Measurements from ENCODE around the gene C5orf22. TPM values are rescaled to one million over a fixed set of nuclear protein-coding genes. Genes with fewer than 3 reads are reported as not detected.

Gene C5orf22
- total and polyA plus RNA-seq, 2 of the 4 experiments (the other 2 are of a cell fraction): 11.2 to 19.9 TPM

GRCh38 chr5:31531543-31531887 lies 586 bp upstream of the C5orf22 start:
- Histone ChIP-seq H4K91ac (ENCODE audit: insufficient read depth, low read depth, low read length) (no peak overlapping the region; the same call in 1 of the 2 replicates), H4K8ac (ENCODE audit: low read depth in 2 of 2, low read length in 2 of 2) (peak overlapping the region; percentile 62 to 65; a peak in 3 of 4 replicates), H3K79me1 (ENCODE audit: low read depth in 1 of 2, low read length in 2 of 2) (peaks cover 53 to 64% of the 10 kb centered on the region in 2 experiments), H3K27me3 (ENCODE audit: control insufficient read depth, insufficient read depth, low read length) (no peaks in the 10 kb centered on the region), H2BK120ac (ENCODE audit: low read depth, low read length) (no peak overlapping the region), H2BK15ac (ENCODE audit: low read depth, low read length) (no peak overlapping the region), H4K5ac (ENCODE audit: low read depth, low read length) (peak overlapping the region; percentile 1), H3K4me2 (ENCODE audit: low read depth, low read length) (peak overlapping the region; percentile 93), H3K9me3 (ENCODE audit: control insufficient read depth, insufficient read depth, low read length) (no peaks in the 10 kb centered on the region), H3K23ac (ENCODE audit: low read depth, low read length) (0 out of 2 replicates have a peak overlapping the region, but pooled peaks have one; percentile 3), H3K27ac (ENCODE audit: insufficient read depth, low read length) (peak overlapping the region; percentile 51), H3K9ac (ENCODE audit: low read depth, low read length) (peak overlapping the region; percentile 87), H3K4ac (ENCODE audit: low read depth, low read length) (peak overlapping the region; percentile 1), H2BK5ac (ENCODE audit: low read depth, low read length, poor library complexity, severe bottlenecking) (no peak overlapping the region), H3K4me3 (ENCODE audit: insufficient read depth, low read depth, low read length) (peak overlapping the region; percentile 62), H3K4me1 (ENCODE audit: control insufficient read depth, insufficient read depth, low read length) (peaks cover 4% of the 10 kb centered on the region), H3K9me1 (ENCODE audit: insufficient read depth, low read length) (peaks cover 10% of the 10 kb centered on the region; the same call in 1 of the 2 replicates), H2AK9ac (replicated peaks; ENCODE audit: low read depth, low read length, poor library complexity) (peak overlapping the region; percentile 7), H2BK20ac (ENCODE audit: low read depth, low read length) (no peak overlapping the region), H3K36me3 (ENCODE audit: control insufficient read depth, insufficient read depth, low read length) (peaks cover 20% of the 10 kb centered on the region), H3K14ac (replicated peaks; ENCODE audit: low read depth, low read length) (no peak overlapping the region), H2AFZ (replicated peaks; ENCODE audit: low read length, poor library complexity) (peak overlapping the region; percentile 92), H2AK5ac (ENCODE audit: low read depth, low read length) (no peak overlapping the region), H3K56ac (ENCODE audit: extremely low read depth, insufficient read depth, low read length) (0 out of 2 replicates have a peak overlapping the region, but pooled peaks have one; percentile 14), H4K20me1 (ENCODE audit: insufficient read depth, low read length) (peaks cover 4% of the 10 kb centered on the region), H3K18ac (ENCODE audit: low read depth, low read length) (no peak overlapping the region)
- 5% methylated on average over 7 of the region's 13 CpGs; no CpG with 5 or more reads in 1 of the 2 experiments for WGBS, 2 experiments (ENCODE audit: extremely low coverage in 2 of 2, insufficient read length in 1 of 2)
- POLR2A ChIA-PET (ENCODE audit: unreplicated experiment): no interaction called here
- CTCF ChIA-PET: interaction anchor here (1.0 to 1.2 kb wide), 2 partner anchors 11 to 116 kb away, joined by 3 read pairs; no protein-coding TSS in a partner anchor
- dilution Hi-C loops (cut with HindIII; ENCODE audit: low sequenced_read_pairs, unreplicated experiment): no loop called here
- TF ChIP-seq CEBPB (IDR thresholded peaks at IDR 0.05; ENCODE audit: low read depth, low read length) (no peak), MXI1 (IDR thresholded peaks at IDR 0.05; ENCODE audit: borderline replicate concordance, low read depth, low read length) (peak; percentile 78)
- ATAC-seq (ENCODE audit: low read depth) (peak; percentile 57), DNase-seq (no peak)
- no TSS peak for BruUV-seq (replicated peaks)
- in situ Hi-C loops (cut with MboI; ENCODE audit: low sequenced_read_pairs): no loop called here
- intact Hi-C loops (cut with micrococcal nuclease): no loop called here
